HCT116 (cell line): ENCODE measurements around the gene CFAP58.

Experiments
- CEBPB ChIP-seq: IDR thresholded peaks from 2 replicates; pipeline ENCODE4 v1.6.1; 2012; ENCODE audit warnings: low read depth
- CTCF ChIP-seq, 3 experiments: fragments of 200-600 bp in 1 of 3; sonication (generic) in 1 of 3; IDR thresholded peaks in 2 of 3; conservative IDR thresholded peaks in 1 of 3; 2 replicates each; pipeline ENCODE4 v1.5.1; 2012 to 2017; ENCODE audit warnings: low read depth in 2 of 3, low read length in 2 of 3, antibody characterized with exemption in 1 of 3, borderline replicate concordance in 1 of 3, control low read depth in 1 of 3, mild to moderate bottlenecking in 1 of 3, mixed read lengths in 1 of 3, mixed run types in 1 of 3, moderate library complexity in 1 of 3; ENCODE audit not compliant: insufficient read depth in 1 of 3
- EGR1 ChIP-seq: IDR thresholded peaks from 2 replicates; pipeline ENCODE4 v1.6.1; 2012; ENCODE audit warnings: low read depth
- POLR2A ChIP-seq: IDR thresholded peaks from 2 replicates; pipeline ENCODE4 v1.7.0; 2011; ENCODE audit warnings: borderline replicate concordance; ENCODE audit not compliant: insufficient read depth, insufficient read length; ENCODE audit errors: extremely low read depth
- YY1 ChIP-seq: IDR thresholded peaks from 2 replicates; pipeline ENCODE4 v1.6.1; 2011; ENCODE audit warnings: low read length, low read depth, moderate library complexity, mild to moderate bottlenecking; ENCODE audit not compliant: insufficient replicate concordance; ENCODE audit errors: extremely low read depth
- ZBTB33 ChIP-seq: IDR thresholded peaks from 2 replicates; pipeline ENCODE4 v1.6.1; 2011; ENCODE audit warnings: mild to moderate bottlenecking, low read length, moderate library complexity; ENCODE audit not compliant: insufficient replicate concordance; ENCODE audit errors: extremely low read depth

- no peak for TF ChIP-seq CTCF (IDR thresholded peaks at IDR 0.05 in 2 of 3, conservative IDR thresholded peaks at IDR 0.05 in 1 of 3; ENCODE audit: borderline replicate concordance in 1 of 3, insufficient read depth in 1 of 3, low read depth in 2 of 3, low read length in 2 of 3)
- no peak for TF ChIP-seq YY1
- no peak for TF ChIP-seq CEBPB
- no peak for TF ChIP-seq ZBTB33
- TF ChIP-seq EGR1 = no peak
- no peak for TF ChIP-seq POLR2A
Measured at GRCh38 chr10:104452977-104453376, 99.3 kb downstream of the CFAP58 start.
